22Rv1 (cell line): ENCODE measurements around the gene BCHE.
A peak's percentile ranks its signal among the peaks of the same experiment; 100 is the strongest.

ENCODE experiments used
- H3K27ac ChIP-seq: fragments of 450-650 bp; 2 replicates; pipeline ENCODE4 v1.5.1; 2017
- ZFX ChIP-seq: fragments of 450-650 bp; IDR thresholded peaks from 2 replicates; pipeline ENCODE4 v1.6.1; 2017; ENCODE audit warnings: antibody characterized with exemption, borderline replicate concordance
- TF ChIP-seq, protein P1 (sequence below): fragments of 450-650 bp; IDR thresholded peaks from 2 replicates; pipeline ENCODE4 v1.5.1; 2017; ENCODE audit warnings: mild to moderate bottlenecking

Gene BCHE

DNA sequence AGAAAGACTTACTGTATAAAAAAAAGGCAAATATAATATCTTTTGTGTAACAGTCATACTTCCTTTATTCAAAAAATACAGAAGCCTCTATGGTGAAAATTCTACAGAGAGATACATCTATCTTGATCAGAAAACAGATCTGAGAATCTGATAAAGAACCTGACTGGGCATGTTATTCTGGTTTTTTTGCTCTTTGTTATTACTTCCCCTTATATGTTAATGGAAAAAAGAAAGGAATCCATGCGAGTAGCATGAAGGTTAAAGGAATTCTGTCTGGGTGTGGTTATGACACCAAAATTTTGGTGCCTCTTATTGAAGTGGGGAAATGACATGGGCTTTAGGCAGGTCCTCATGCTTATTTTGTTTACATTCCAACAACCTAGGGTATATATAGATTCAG, 81.7 kb downstream of the BCHE start:
- TF ChIP-seq, protein P1, sequence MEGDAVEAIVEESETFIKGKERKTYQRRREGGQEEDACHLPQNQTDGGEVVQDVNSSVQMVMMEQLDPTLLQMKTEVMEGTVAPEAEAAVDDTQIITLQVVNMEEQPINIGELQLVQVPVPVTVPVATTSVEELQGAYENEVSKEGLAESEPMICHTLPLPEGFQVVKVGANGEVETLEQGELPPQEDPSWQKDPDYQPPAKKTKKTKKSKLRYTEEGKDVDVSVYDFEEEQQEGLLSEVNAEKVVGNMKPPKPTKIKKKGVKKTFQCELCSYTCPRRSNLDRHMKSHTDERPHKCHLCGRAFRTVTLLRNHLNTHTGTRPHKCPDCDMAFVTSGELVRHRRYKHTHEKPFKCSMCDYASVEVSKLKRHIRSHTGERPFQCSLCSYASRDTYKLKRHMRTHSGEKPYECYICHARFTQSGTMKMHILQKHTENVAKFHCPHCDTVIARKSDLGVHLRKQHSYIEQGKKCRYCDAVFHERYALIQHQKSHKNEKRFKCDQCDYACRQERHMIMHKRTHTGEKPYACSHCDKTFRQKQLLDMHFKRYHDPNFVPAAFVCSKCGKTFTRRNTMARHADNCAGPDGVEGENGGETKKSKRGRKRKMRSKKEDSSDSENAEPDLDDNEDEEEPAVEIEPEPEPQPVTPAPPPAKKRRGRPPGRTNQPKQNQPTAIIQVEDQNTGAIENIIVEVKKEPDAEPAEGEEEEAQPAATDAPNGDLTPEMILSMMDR = no peak
- TF ChIP-seq ZFX = no peak
- no peak overlapping the region for H3K27ac ChIP-seq

DNA sequence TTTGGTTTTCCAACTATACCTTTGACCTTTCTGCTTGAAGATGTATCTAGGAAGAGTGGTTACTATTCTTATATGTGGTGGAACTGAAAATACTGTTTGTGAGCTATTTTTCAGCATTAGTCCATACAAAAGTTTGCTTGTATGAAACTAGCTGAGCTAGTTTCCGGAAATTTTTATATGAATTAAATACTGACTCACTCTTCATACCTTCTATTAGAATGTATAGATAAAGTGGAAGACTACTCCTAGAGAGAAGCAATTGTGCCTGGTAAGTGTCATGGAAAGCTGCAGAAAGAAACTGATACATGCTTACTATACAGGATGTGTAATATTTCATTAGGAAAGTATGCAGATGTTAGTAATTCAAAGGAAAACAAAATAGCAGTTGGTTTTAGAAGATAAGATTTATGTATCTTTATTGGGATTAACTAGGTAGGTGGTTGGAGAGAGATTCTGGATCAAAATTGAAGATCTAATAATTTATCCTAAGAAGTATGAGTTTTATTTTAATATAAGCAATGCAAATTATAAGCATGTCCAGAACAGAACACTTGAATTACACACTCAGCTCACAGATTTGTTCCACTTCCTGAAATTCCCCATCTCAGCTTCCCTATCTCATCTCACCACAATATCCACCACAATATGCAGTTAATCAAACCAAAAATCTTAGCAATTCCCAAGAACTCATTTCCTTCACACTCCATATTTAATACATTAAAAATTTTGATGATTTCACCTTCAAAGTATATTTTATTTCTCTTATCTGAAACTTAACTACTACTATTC, 82.8 kb downstream of the BCHE start:
- TF ChIP-seq ZFX = no peak
- TF ChIP-seq, protein P1 = no peak
- peak overlapping the region; percentile 49 for H3K27ac ChIP-seq

DNA sequence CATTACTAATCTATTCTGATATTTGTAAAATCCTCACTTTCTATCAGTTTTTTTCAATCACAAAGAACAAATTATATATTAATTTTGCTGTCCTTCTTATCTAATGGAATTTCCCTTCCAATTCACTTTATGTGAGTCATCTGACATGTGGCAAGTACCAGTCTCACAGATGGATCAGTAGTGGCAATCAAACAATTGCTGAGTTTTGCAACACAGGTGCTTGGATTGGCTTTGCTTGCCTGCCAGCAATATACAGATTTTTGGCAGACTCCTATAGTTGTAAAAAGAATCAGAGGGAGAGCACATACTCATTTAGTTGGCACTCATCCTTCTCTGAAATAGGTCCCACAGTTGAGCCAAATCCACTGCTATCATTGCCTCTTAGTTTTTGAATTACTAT, 83.7 kb downstream of the BCHE start:
- peak overlapping the region; percentile 49 for H3K27ac ChIP-seq
- no peak for TF ChIP-seq ZFX
- TF ChIP-seq, protein P1 = no peak

DNA sequence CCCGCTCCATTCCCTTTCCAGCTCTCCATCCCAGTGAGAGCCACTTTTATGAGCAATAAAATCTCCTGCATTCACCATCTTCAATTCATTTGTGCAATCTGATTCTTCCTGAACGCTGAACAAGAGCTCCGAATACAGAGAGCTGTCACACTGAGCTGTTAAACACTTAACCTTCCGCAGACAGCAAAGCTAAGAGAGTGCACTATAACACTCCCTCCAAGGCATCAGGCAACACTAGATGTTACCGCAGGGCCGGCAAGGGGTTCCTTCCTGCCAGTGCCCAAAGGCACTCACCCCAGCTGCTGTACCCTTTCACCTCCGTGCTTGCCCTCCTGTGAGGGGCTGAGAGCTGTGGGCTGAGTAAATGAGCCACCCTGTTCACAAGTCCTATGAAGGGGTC, 85.6 kb downstream of the BCHE start:
- H3K27ac ChIP-seq = peak overlapping the region; percentile 49
- TF ChIP-seq ZFX = no peak
- TF ChIP-seq, protein P1 = no peak

DNA sequence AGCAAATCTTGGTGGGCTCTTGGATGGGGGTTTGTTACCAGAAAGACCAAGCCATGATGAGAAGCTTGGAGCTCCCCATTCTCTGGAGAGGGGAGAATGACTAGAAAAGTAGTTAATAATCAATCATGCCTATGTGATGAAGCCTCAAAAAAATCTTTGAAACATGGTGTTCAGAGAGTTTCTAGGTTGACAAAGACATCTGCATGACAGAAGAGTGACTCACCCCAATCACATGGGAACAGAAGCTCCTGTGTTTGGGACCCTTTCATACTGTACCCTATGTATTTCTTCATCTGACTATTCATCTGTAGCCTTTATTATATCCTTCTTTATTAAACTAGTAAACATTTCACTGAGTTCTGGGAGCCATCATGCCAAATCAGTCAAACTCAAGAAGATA, 87.4 kb downstream of the BCHE start:
- H3K27ac ChIP-seq = no peak overlapping the region
- TF ChIP-seq ZFX = no peak
- TF ChIP-seq, protein P1 = no peak

GRCh38 chr3:165749241-165749640, 88.0 kb downstream of the BCHE start:
- no peak overlapping the region for H3K27ac ChIP-seq
- TF ChIP-seq ZFX = no peak
- TF ChIP-seq, protein P1 = no peak

DNA sequence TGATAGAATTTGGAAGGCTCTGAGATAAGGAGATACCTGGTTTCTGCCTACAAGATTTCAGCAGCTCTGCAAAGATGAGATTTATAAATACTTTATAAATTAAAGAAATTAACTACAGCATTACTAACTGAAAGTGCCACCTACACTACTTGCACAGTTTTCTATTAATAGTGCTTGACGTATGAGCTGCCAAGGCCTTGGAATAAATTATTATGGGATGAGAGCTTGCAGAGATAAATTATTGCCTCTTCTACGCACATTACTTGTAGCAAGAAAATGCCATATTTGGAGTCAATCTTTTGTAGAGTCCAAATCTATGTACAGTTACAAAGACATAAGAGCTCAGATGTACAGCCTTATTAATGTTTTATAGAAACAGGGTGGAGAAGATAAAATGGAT, 89.1 kb downstream of the BCHE start:
- TF ChIP-seq, protein P1 = no peak
- no peak for TF ChIP-seq ZFX
- peak overlapping the region; percentile 72 for H3K27ac ChIP-seq
